CD4-positive, alpha-beta T cell treated with Interleukin-17A for 1 hour (primary cell): ENCODE data around the gene TAOK2.

ENCODE experiments used
- DNase-seq: peaks from one replicate; pipeline ENCODE4 v3.0.0-alpha.2; 2020

TAOK2 gene

GRCh38 chr16:29963021-29963743 lies 10.5 kb upstream of the TAOK2 start:
- no peak for DNase-seq

- DNase-seq = no peak
Measured at GRCh38 chr16:29968205-29968604, 5.5 kb upstream of the TAOK2 start.

- no peak for DNase-seq
Measured at GRCh38 chr16:29971304-29971703, 2.4 kb upstream of the TAOK2 start.

- DNase-seq = no peak
Measured at GRCh38 chr16:29972500-29972899, 1.2 kb upstream of the TAOK2 start.

GRCh38 chr16:29972992-29973383 lies 680 bp upstream of the TAOK2 start:
- DNase-seq = no peak

GRCh38 chr16:29974291-29975133 lies 844 bp downstream of the TAOK2 start:
- peak; percentile 34 for DNase-seq

GRCh38 chr16:29975134-29975538 lies 1.5 kb downstream of the TAOK2 start:
- DNase-seq = no peak

- no peak for DNase-seq
Measured at GRCh38 chr16:29975811-29976511, 2.3 kb downstream of the TAOK2 start.

GRCh38 chr16:29977063-29977825 lies 3.6 kb downstream of the TAOK2 start:
- no peak for DNase-seq

GRCh38 chr16:29978081-29978480 lies 4.4 kb downstream of the TAOK2 start:
- DNase-seq = no peak

GRCh38 chr16:29978564-29979270 lies 5.0 kb downstream of the TAOK2 start:
- DNase-seq = no peak

- DNase-seq = no peak
Measured at GRCh38 chr16:29982560-29983419, 9.1 kb downstream of the TAOK2 start.

GRCh38 chr16:29983420-29984136 lies 9.9 kb downstream of the TAOK2 start:
- no peak for DNase-seq

- DNase-seq = no peak
Measured at GRCh38 chr16:29984137-29984763, 10.6 kb downstream of the TAOK2 start.

GRCh38 chr16:29984764-29985147 lies 11.1 kb downstream of the TAOK2 start:
- DNase-seq = no peak

GRCh38 chr16:29985271-29985811 lies 11.7 kb downstream of the TAOK2 start:
- DNase-seq = no peak

GRCh38 chr16:29986231-29986630 lies 12.6 kb downstream of the TAOK2 start:
- no peak for DNase-seq

- DNase-seq = no peak
Measured at GRCh38 chr16:29986931-29987330, 13.3 kb downstream of the TAOK2 start.

GRCh38 chr16:29987371-29988085 lies 13.9 kb downstream of the TAOK2 start:
- no peak for DNase-seq
